Ovary (tissue), 9 donors: ENCODE data around the gene ZNF850. TPM values are rescaled to one million over a fixed set of nuclear protein-coding genes. Genes with fewer than 3 reads are reported as not detected.
"Not testable (repeated sequence)": the region's sequence is repeated elsewhere in the genome, so short reads cannot be mapped to it uniquely, and the experiment has no call there.

Experiments used
- DNase-seq, 5 donors: peaks; one replicate each; pipeline ENCODE4 v3.0.0-alpha.2; 2019 to 2020
- H3K27ac ChIP-seq, 2 donors: fragments of 200-600 bp; one replicate each; pipeline versions ENCODE4 v1.5.1 to v1.8.0; 2019 to 2022
- H3K27me3 ChIP-seq: fragments of 200-600 bp; one replicate; pipeline ENCODE4 v1.8.0; 2022
- H3K36me3 ChIP-seq: fragments of 200-600 bp; sonication (generic); one replicate; pipeline ENCODE4 v1.5.1; 2019
- H3K4me1 ChIP-seq: one replicate; pipeline ENCODE4 v1.8.1; 2013; ENCODE audit warnings: mild to moderate bottlenecking, moderate library complexity; ENCODE audit not compliant: insufficient read depth
- H3K4me3 ChIP-seq: fragments of 200-600 bp; sonication (generic); one replicate; pipeline ENCODE4 v1.5.1; 2017
- H3K9me3 ChIP-seq, 2 donors: fragments of 200-600 bp in 1 of 2; sonication (generic) in 1 of 2; one replicate each; pipeline versions ENCODE4 v1.5.1 to v1.8.1; 2013 to 2019; ENCODE audit warnings: mild to moderate bottlenecking in 1 of 2, moderate library complexity in 1 of 2
- CTCF ChIP-seq, 3 donors: fragments of 450-650 bp in 2 of 3; fragments of 200-600 bp in 1 of 3; IDR thresholded peaks; one replicate each; pipeline versions ENCODE4 v1.5.1 to v1.8.0; 2016 to 2022; ENCODE audit warnings: antibody characterized with exemption in 3 of 3, mild to moderate bottlenecking in 1 of 3
- EP300 ChIP-seq: sonication (generic); formaldehyde crosslinking; IDR thresholded peaks from one replicate; pipeline ENCODE4 v1.6.1; 2017; ENCODE audit warnings: antibody characterized with exemption
- POLR2A ChIP-seq: fragments of 450-650 bp; IDR thresholded peaks from one replicate; pipeline ENCODE4 v1.6.1; 2017; ENCODE audit warnings: antibody characterized with exemption, mild to moderate bottlenecking, moderate library complexity
- WGBS, 3 donors: extraction: QIAGEN DNeasy Blood & Tissue Kit in 1 of 3; methylation state at CpG; one replicate each; pipeline versions ENCODE4 v1.1.5 to v1.1.7; 2013 to 2017; 5-methylcytosine and 5-hydroxymethylcytosine counted together
- intact Hi-C, 4 donors: fragments of 100-400 bp; cut with DNase I; formaldehyde crosslinking; loops; one replicate each; pipeline versions ENCODE4 v1.11.0 to v1.15.1; 2022 to 2023
- polyA plus RNA-seq, 2 donors: library from polyadenylated mRNA; stranded (reverse); fragments of 200-250 nt in 1 of 2; fragments of 350-450 nt in 1 of 2; fragmentation: Illumina TruSeq in 1 of 2; extraction: RNeasy Lipid Tissue Mini Kit (QIAGEN cat#74804) in 1 of 2; gene quantifications; one replicate each; pipeline ENCODE4 v1.2.3, GENCODE V29; 2013 to 2014
- total RNA-seq, 7 donors: library from RNA; depleted of rRNA in 2 of 7; stranded (reverse); fragments of >200 nt in 2 of 7; fragmentation: NEBNext Ultra II Directional in 3 of 7; extraction: Animal tissue kit (Norgen Biotek cat#: 25700) in 3 of 7; gene quantifications; one replicate each; pipeline versions ENCODE4 v1.1.0 to v1.2.4, GENCODE V29; 2016 to 2023
- donor health status: DM: no; HTN: no; CAD: no; lungs with moderate emphysema.
- donor health status: DM: no; HTN: no; CAD: no.
- donor health status: Bipolar disorder and iron deficiency.
- donor health status: DM: yes; HTN: yes; CAD: no.
- donor health status: DM: no; HTN: no; CAD: no.
- donor health status: DM: yes; HTN: yes; CAD: no.

The ZNF850 gene
- total and polyA plus RNA-seq, 9 donors: 1.1 to 10.1 (median 5.0) TPM

GRCh38 chr19:36805364-36805763 is 32.8 kb upstream of the ZNF850 start:
- Histone ChIP-seq H3K36me3 (no peaks in the 10 kb centered on the region), H3K4me3 (no peak overlapping the region), H3K27ac (no peak overlapping the region), H3K4me1 (no peaks in the 10 kb centered on the region), H3K9me3 (peaks cover 8 to 52% of the 10 kb centered on the region in 2 donors), H3K27me3 (no peaks in the 10 kb centered on the region)
- DNase-seq: no peak
- TF ChIP-seq EP300 (no peak), POLR2A (no peak), CTCF (IDR thresholded peaks at IDR 0.05) (no peak)
- WGBS, 3 donors: 89 to 94% (median 91%) methylated on average over 1 of the region's 1 CpG
- intact Hi-C loops: no loop called here

DNA sequence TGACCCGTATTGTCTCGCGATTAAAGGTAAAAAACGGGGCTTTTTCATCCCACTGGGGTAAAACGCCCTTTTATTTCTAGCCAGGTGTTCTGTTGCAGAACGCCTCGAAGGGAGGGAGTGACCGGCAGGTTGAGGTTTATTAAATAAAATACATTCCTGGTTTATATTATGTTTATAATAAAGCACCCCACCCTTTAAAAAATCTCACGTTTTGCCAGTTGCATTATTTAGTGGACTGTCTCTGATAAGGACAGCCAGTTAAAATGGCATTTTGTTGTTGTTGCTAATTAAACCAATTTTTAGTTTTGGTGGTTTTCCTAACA is 25.1 kb upstream of the ZNF850 start:
- Histone ChIP-seq H3K27ac (no peak overlapping the region), H3K27me3 (no peaks in the 10 kb centered on the region), H3K4me1 (peaks cover 3% of the 10 kb centered on the region), H3K36me3 (no peaks in the 10 kb centered on the region), H3K4me3 (peak overlapping the region; percentile 89), H3K9me3 (peaks cover 0 to 21% of the 10 kb centered on the region in 2 donors)
- intact Hi-C loops: loop anchor here in 1 of 4 donors (2.0 kb wide), 1 partner anchor 25 kb away; the partner anchor contains the start of gene ZNF850
- no peak for DNase-seq
- TF ChIP-seq POLR2A (no peak), EP300 (no peak), CTCF (IDR thresholded peaks at IDR 0.05) (no peak)
- 0% methylated on average over 9 of the region's 9 CpGs for WGBS, 3 donors

GRCh38 chr19:36796714-36796992 is 24.0 kb upstream of the ZNF850 start:
- intact Hi-C loops: loop anchor here in 1 of 4 donors (2.0 kb wide), 1 partner anchor 24 kb away; the partner anchor contains the start of gene ZNF850
- H3K4me3 ChIP-seq: peak overlapping the region; percentile 89

DNA sequence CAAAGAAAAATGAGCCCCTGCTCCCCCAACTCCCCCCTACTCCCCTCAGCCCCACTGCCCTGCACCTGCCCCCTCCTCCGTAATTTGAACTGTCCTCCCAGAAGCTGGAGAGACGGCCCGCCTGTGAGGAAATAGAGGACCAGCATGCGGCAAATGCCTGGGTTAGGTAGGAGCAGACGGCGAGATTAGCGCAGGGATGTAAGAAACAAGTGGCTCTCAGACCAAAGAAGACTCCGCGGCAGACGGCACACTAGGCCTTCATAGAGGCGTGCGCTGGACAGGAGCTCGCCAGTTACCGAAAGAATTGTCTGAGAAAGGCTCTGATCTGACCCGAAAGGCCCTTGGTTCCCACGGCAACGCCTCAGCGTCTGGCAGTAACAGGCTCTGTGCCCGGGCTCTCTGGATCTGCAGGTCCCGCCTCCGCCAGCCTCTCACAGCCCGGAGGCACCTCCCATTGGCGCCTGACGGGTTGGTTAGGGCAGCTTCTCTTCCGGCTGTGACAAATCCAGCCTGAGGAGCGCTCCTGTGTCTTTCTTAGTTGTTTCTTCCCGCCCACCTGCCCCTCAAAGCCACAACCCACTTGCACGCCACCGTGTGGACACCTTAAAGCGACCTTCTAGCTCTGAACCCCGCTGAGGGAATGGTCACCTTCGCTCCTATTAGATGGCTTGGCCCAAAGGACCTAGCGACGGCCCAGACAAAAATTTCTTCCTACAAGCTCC is 19.0 kb upstream of the ZNF850 start:
- H3K36me3 ChIP-seq, H3K9me3 ChIP-seq, H3K27me3 ChIP-seq, H3K4me3 ChIP-seq, H3K27ac ChIP-seq, H3K4me1 ChIP-seq, intact Hi-C loops: not testable (repeated sequence)
- peak in 1 of 5 donors; percentile 20 for DNase-seq
- WGBS, 3 donors: 5 to 8% (median 7%) methylated on average over 24 to 34 of the region's 34 CpGs

More at GRCh38 chr19:36796714-36796992, 24.0 kb upstream of the ZNF850 start:
- H3K27me3 ChIP-seq: no peaks in the 10 kb centered on the region
- H3K9me3 ChIP-seq: peaks cover 0 to 14% of the 10 kb centered on the region in 2 donors
- TF ChIP-seq POLR2A: no peak
- no peak for TF ChIP-seq CTCF (IDR thresholded peaks at IDR 0.05)
- TF ChIP-seq EP300: no peak
- DNase-seq: no peak
- peak overlapping the region in 1 of 2 donors; percentile 29 for H3K27ac ChIP-seq
- H3K4me1 ChIP-seq: peaks cover 3% of the 10 kb centered on the region
- WGBS, 3 donors: 7 to 22% (median 15%) methylated on average over 19 of the region's 19 CpGs
- H3K36me3 ChIP-seq: no peaks in the 10 kb centered on the region

- intact Hi-C loops: no loop called here
- TF ChIP-seq POLR2A: no peak
- TF ChIP-seq EP300: no peak
- TF ChIP-seq CTCF (IDR thresholded peaks at IDR 0.05): no peak
- Histone ChIP-seq H3K9me3 (no peaks in the 10 kb centered on the region), H3K36me3 (no peaks in the 10 kb centered on the region), H3K4me1 (no peaks in the 10 kb centered on the region), H3K27me3 (no peaks in the 10 kb centered on the region), H3K27ac (peak overlapping the region in 1 of 2 donors; percentile 19), H3K4me3 (no peak overlapping the region)
- DNase-seq: peak in 3 of 5 donors; percentile 21 to 64 (median 50)
- 8 to 16% (median 12%) methylated on average over 37 to 38 of the region's 38 CpGs for WGBS, 3 donors
Measured at GRCh38 chr19:36775768-36776167, 3.2 kb upstream of the ZNF850 start.
